Activated CD4-positive, CD25-positive, alpha-beta regulatory T cell treated with anti-CD3 and anti-CD28 coated beads, Interleukin-2, amount 50 U/mL, for 72 hours (primary cell): ENCODE results near the gene SPSB4.

Source experiments
- DNase-seq: peaks from one replicate; pipeline ENCODE4 v3.0.0; 2021

The SPSB4 gene

GRCh38 chr3:141123677-141124410 is 72.7 kb downstream of the SPSB4 start:
- no peak for DNase-seq

GRCh38 chr3:141124715-141125114 is 73.6 kb downstream of the SPSB4 start:
- no peak for DNase-seq

DNA sequence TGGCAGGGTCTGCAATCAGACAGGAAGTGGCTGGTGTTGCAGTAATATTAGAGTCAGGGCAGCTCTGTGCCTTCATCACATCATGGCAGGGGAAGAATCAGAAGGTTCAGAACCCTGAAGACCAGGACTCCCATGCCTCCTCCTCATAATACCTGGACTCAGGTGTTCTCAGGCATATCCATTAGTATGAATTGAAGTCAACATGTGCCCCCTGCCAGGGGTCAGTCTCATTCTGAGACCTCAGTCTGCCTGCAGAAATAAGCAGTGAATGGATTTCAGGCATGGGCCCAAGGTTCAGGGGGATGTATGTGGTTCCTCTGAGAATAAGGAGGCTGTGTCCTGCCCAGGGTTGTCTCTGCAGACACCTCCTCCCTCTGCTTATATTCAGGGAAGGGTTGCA is 74.2 kb downstream of the SPSB4 start:
- no peak for DNase-seq

DNA sequence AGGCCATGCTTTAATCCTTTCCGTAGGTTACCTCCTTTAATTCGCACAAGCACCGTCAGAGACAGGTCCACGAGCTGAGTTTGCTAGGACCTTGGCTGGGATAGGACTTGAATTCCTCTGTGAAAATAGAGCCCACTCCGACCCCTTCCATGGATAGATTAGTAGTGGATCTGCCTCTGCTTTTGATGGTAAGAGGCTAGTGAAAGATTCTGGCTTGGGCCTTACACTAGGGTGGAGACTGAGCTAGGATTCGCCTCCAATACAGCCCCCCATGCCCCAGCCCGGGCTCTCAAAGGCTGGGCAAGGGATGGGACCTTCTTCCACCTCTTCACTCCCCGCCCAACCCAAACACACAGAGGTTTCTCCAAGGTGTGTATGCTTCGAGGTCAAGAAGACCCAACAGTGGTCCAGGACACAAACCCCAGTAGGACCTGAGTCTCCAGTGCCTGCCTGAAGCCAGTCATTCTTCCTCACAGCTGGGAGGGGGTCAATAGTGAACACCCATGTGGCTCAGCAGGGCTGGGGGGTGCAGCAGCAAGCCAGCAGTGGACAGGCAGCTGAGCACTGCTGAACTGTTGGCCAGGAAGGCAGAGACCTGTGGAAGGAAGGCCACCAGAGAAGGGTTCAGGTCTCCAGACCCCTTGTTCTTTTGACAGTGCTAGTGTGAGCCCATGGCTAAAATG is 75.7 kb downstream of the SPSB4 start:
- no peak for DNase-seq

DNA sequence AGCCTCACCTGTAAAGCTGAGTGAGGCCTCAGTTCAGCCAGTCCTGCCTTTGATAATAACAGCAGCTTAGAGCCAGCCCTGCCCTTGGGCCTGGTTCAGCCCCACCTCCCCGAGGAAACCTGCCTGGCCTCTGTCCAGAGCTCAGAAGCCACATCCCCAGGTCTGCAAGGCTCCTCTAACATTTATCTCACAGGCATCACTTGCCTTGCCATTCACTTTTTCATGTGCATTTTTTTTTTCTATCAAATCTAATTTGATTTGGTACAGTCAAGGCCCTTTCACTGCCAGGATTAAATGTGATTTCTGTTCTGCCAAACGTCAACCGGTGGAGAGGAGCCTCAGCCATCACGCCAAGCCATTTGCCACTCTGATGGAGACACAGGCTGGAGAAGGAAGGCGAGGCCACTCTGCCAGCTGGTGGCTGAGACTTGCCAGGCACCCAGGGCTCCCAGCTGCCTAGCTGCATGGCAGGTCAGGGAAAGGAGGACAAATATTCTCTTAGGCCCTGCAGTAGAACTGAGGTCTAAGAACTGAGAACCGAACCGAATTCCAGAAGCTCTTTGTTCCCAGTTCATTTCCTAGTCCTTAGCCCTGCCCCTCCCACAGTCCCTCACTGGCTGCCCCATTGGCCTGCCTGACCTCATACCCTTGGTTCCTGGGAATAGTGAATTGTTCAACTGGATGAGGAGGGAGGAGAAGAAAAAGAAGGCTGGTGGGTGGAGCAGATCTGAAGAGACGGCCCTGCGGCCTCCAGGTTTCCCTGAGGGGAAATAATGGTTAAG is 76.4 kb downstream of the SPSB4 start:
- no peak for DNase-seq

GRCh38 chr3:141128126-141128777 is 77.1 kb downstream of the SPSB4 start:
- DNase-seq: no peak

DNA sequence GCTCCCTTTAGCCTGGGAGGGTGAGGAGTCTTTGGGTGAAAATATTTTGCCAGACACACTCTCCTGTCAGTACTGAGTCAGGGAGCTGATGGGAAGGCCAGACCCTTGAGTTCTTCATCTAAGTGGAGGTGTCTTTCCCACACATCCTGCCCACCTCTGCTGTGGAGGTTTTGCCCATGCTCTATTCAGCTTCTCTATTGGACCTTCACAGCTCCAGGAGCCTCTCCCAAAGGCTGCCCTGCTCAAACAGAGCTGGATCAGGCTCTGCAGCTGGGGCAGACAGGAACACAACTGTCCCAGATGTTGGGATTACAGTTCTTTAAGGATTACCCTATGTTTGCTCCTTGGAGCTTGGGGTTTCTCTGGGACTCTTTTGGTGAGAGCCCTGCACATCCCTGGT is 77.9 kb downstream of the SPSB4 start:
- no peak for DNase-seq

DNA sequence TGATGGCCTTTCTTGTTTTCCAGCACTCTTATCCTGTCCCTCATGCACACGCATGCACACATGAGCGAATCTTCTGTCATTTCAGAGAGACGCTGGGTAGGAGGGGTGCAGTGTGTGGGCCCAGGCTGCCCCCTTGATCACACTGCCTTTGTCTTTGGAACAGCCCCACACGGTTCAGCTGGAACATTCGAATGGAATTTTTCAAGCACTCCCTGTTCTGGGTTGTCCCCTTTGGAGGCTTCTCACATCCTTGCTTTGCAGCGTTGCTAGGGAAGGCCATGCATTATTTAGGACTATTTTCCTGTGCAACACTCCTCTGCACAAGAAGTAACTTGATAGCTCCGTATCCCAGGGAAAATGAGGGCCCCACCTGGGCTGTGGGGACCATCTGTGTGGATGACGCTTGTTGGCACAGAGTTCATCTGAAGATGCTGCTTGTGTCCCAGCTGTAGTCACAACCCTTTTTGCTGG is 78.4 kb downstream of the SPSB4 start:
- no peak for DNase-seq

DNA sequence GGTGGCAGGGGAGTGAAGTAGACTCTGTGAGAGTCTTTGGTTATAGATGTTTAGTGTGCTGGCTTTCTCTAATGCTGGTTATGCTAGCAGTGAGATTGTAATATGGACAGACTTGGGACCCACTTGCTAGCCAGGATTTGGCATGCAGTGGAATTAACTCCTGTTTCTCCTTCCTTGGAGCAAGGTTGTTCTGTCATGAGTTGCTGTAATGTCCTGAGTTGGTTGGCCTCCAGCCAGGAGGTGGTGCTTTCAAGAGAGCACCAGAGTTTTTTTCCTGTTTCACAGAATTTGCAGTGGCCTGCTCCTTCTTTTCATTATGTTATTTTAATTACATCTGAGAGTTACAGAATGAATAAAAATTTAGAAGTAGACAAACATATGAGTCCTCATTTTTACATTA is 92.4 kb downstream of the SPSB4 start:
- DNase-seq: no peak

GRCh38 chr3:141146979-141147470 is 95.9 kb downstream of the SPSB4 start:
- DNase-seq: no peak

DNA sequence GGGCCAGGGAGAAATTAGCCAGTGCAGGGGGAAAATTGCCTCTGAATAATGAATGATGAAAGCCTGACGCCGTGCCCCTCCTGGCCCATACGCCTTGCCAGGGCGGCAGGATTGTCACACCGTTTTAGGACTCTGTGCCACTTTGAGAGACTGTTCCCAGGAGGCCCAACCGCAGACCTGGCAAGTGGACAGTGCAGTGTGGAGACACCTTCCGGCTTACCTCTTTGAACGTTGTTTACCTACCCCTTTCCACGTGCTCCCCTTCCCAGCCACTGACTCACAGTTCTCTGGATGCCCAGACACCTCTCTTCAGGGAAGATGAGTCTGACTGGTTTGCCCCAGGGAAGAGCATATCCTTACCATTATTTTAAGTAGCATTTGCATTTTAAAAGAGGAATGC is 96.5 kb downstream of the SPSB4 start:
- DNase-seq: no peak

- no peak for DNase-seq
These were observed 97.0 kb downstream of the SPSB4 start for GRCh38 chr3:141148169-141148568.

DNA sequence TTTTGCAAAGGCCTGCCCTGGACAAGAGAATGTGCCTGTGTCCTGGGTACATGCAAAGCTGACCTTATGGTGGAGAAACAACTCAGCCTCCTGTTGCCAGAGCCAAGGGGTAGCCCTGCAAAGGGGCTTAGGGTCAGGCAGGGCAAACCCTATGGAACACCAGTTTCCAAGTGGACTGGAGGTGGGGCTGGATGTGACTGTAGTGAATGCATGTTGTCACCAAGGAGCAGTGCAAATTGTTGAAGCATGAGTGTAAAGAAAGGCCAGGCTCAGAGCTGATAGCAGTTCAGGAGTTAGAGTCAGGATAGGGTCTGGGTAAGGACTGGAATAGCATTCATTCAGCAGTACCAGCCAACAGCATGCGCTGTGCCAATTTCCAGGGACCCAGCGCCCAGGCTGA is 97.6 kb downstream of the SPSB4 start:
- DNase-seq: no peak

GRCh38 chr3:141150081-141150830 is 99.1 kb downstream of the SPSB4 start:
- no peak for DNase-seq

GRCh38 chr3:141150931-141151330 is 99.8 kb downstream of the SPSB4 start:
- no peak for DNase-seq

- no peak for DNase-seq
These were observed 100.3 kb downstream of the SPSB4 start for GRCh38 chr3:141151439-141151838.

GRCh38 chr3:141152130-141152529 is 101.0 kb downstream of the SPSB4 start:
- no peak for DNase-seq

DNA sequence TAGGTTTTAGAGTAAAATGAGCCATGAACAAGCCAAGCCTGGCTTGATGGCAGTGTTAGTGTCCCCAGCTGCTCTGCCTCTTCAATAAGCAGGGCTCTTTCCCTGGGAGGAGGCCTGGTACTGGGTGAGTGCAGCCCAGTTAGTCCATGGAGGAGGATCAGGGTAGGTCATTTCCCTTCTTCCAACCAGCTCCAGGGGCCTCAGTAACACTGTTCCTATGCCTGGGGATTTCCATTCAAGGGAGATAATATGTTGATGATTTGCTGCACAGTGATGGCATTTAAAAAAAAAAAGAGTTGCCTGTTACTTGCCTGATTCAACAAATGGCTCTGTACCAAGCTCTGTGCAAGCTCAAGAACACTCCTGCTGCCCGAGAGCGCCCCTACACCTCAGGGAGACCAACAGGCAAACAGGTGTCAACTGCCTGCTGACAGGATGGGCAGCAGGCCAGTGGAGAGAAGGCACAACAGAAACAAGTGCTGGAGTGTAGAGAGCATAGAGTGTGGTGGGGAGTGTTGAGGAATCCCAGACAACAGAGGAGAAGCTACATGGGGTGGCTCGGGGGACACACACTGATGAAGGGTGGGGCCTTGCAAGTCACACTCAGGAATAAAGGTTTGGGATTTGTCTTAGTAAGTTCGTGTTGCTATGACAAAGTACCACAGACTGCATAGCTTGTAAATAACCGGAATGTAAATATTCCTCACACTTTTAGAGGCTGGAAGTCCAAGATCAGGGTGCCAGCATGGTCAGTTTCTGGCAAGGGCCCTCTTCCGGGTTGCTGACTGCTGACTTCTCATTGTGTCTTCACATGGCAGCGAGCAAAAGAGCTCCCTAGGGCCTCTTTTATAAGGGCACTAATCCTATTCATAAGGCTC is 101.9 kb downstream of the SPSB4 start:
- DNase-seq: no peak

DNA sequence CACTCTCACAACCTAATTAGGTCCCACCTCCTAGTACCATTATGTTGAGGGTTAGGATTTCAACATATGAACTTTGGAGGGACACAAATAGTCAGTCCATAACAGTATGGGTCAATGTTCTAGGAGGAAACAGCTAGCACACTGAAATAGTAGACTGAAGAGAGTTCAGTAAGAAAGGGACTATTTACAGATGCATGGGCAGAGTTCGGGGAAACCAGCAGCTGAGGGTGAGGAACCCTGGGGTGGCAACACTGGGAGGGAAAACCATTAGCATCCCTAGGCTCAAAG is 102.5 kb downstream of the SPSB4 start:
- no peak for DNase-seq

- no peak for DNase-seq
These were observed 113.7 kb downstream of the SPSB4 start for GRCh38 chr3:141164852-141165251.

GRCh38 chr3:141167681-141168080 is 116.5 kb downstream of the SPSB4 start:
- no peak for DNase-seq
